Measurements from ENCODE around the gene VEGFB. TPM values are rescaled to one million over a fixed set of nuclear protein-coding genes. Genes with fewer than 3 reads are reported as not detected.
A peak's percentile ranks its signal among the peaks of the same experiment; 100 is the strongest.

VEGFB gene
- total and polyA plus RNA-seq, 2 of the 8 experiments (the other 6 are each of a cell fraction or from before 2014, with no cell fraction given): 9.3 to 49.6 TPM

- Histone ChIP-seq H4K8ac (ENCODE audit: extremely low read depth, insufficient read depth, low read length) (peak within 1 kb of the TSS; percentile 93), H3K4ac (replicated peaks; ENCODE audit: insufficient read length, low read depth, low read length) (peak within 1 kb of the TSS; percentile 87), H2AK5ac (ENCODE audit: low read depth, low read length) (no peak within 1 kb of the TSS), H2BK12ac (ENCODE audit: low read depth, low read length) (peak within 1 kb of the TSS; percentile 75; the same call in 1 of the 2 replicates), H2BK20ac (ENCODE audit: low read length) (no peak within 1 kb of the TSS), H2BK15ac (ENCODE audit: low read length) (peak within 1 kb of the TSS; percentile 99; the same call in 1 of the 2 replicates), H4K20me1 (replicated peaks in 1 of 2; ENCODE audit: control insufficient read depth in 1 of 2, insufficient read depth in 2 of 2, low read length in 2 of 2) (peaks cover 6 to 13% of the 10 kb centered on the region in 2 experiments), H3K4me3 (ENCODE audit: extremely low read depth in 1 of 4, insufficient read depth in 2 of 4, low read depth in 3 of 4, low read length in 4 of 4) (peak within 1 kb of the TSS; percentile 73 to 86 (median 76)), H3K36me3 (ENCODE audit: control insufficient read depth in 2 of 4, insufficient read depth in 4 of 4, low read length in 3 of 4) (peaks cover 6 to 19% (median 12%) of the 10 kb centered on the region in 4 experiments), H3K23ac (ENCODE audit: insufficient read length) (no peak within 1 kb of the TSS), H3K14ac (ENCODE audit: insufficient read length) (no peak within 1 kb of the TSS), H3K56ac (replicated peaks; ENCODE audit: insufficient read length, low read depth, low read length) (peak within 1 kb of the TSS; percentile 78), H3K79me1 (ENCODE audit: low read depth, low read length) (peaks cover 2% of the 10 kb centered on the region; the same call in 1 of the 2 replicates), H2BK5ac (ENCODE audit: low read depth, low read length) (peak within 1 kb of the TSS; percentile 93; the same call in 1 of the 2 replicates), H3K9me3 (ENCODE audit: insufficient read depth in 2 of 2, low read depth in 1 of 2, low read length in 1 of 2) (no peaks in the 10 kb centered on the region), H3K18ac (ENCODE audit: extremely low read depth, low read length) (peak within 1 kb of the TSS; percentile 99), H3K9ac (replicated peaks in 1 of 4; ENCODE audit: extremely low read depth in 1 of 4, low read depth in 3 of 4, low read length in 3 of 4) (peak within 1 kb of the TSS; percentile 62 to 76 (median 64); a peak in 6 of 7 replicates), H3K4me2 (ENCODE audit: insufficient read depth in 1 of 2, low read depth in 2 of 2, low read length in 2 of 2) (peak within 1 kb of the TSS; percentile 73 to 99), H2AFZ (ENCODE audit: low read length) (no peak within 1 kb of the TSS), H3K79me2 (ENCODE audit: control insufficient read depth in 1 of 2, insufficient read depth in 2 of 2, low read length in 2 of 2) (peaks cover 0 to 25% of the 10 kb centered on the region in 2 experiments; a peak in 3 of 4 replicates), H3K27ac (ENCODE audit: low read depth, low read length) (peak within 1 kb of the TSS; percentile 72; the same call in 1 of the 2 replicates), H3K27me3 (replicated peaks in 1 of 4; ENCODE audit: control insufficient read depth in 3 of 4, extremely low read depth in 1 of 4, insufficient read depth in 3 of 4, low read length in 3 of 4) (no peaks in the 10 kb centered on the region), H4K5ac (ENCODE audit: insufficient read length, low read depth, low read length) (peak within 1 kb of the TSS; percentile 75), H2BK120ac (replicated peaks; ENCODE audit: low read depth, low read length) (peak within 1 kb of the TSS; percentile 70), H4K91ac (replicated peaks; ENCODE audit: insufficient read length, low read length) (peak within 1 kb of the TSS; percentile 98), H3K23me2 (ENCODE audit: low read depth, low read length) (peaks cover 13% of the 10 kb centered on the region), H3K4me1 (replicated peaks in 1 of 4; ENCODE audit: control insufficient read depth in 3 of 4, insufficient read depth in 4 of 4, low read length in 3 of 4) (peaks cover 0 to 40% (median 34%) of the 10 kb centered on the region in 4 experiments; a peak in 6 of 7 replicates)
- WGBS, 2 experiments (ENCODE audit: extremely low coverage in 1 of 2, insufficient coverage in 1 of 2, insufficient read length in 1 of 2, insufficient replicate concordance in 2 of 2, low coverage in 1 of 2, low lambda C conversion rate in 2 of 2, missing lambda C conversion rate in 1 of 2): 4% methylated on average over 22 of the region's 75 CpGs; no CpG with 5 or more reads in 1 of the 2 experiments
- ChIA-PET CTCF (ENCODE audit: partially characterized antibody) (interaction anchor here (0.6 to 10.0 kb wide), 30 partner anchors 8 to 1659 kb away, joined by 3 to 102 read pairs (median 4); partner anchors contain the start of genes CATSPERZ, FERMT3, FKBP2 and NUDT22), POLR2A (ENCODE audit: partially characterized antibody) (interaction anchor here (0.8 to 13.1 kb wide), 18 partner anchors 9 to 272 kb away, joined by 3 to 352 read pairs (median 6); partner anchors contain the start of genes DNAJC4, ESRRA, FKBP2 and KCNK4)
- no peak for FAIRE-seq
- peak in 1 of 2 experiments; percentile 86 for DNase-seq (ENCODE audit: low read depth in 1 of 2, low spot score in 2 of 2)
- TF ChIP-seq TBP (IDR thresholded peaks at IDR 0.05; ENCODE audit: low read depth, low read length): 0 out of 2 replicates have a peak, but pooled peaks have one; percentile 32
- no peak for TF ChIP-seq RNF2 (IDR thresholded peaks at IDR 0.05; ENCODE audit: borderline replicate concordance, low read depth, low read length, missing control alignments, poor library complexity, severe bottlenecking)
- TF ChIP-seq POU5F1 (IDR thresholded peaks at IDR 0.05; ENCODE audit: low read depth, low read length): no peak
- TF ChIP-seq E2F6 (IDR thresholded peaks at IDR 0.05): no peak
- no peak for TF ChIP-seq EZH2 (IDR thresholded peaks at IDR 0.05; ENCODE audit: low read depth, low read length, severe bottlenecking)
- TF ChIP-seq ATF2 (IDR thresholded peaks at IDR 0.05; ENCODE audit: low read length): no peak
- TF ChIP-seq MAX (IDR thresholded peaks at IDR 0.05): peak; percentile 68
Observed at GRCh38 chr11:64251016-64251752, 16.8 kb downstream of the VEGFB start, which contains the start of gene PLCB3. Gene PLCB3 (plus strand): TSS chr11:64251530. CDS start chr11:64251650, 120 bp downstream.

Data from H1 (cell line).